Left lung (tissue), 10 donors: ENCODE data around the gene CGB7. TPM values are rescaled to one million over a fixed set of nuclear protein-coding genes. Genes with fewer than 3 reads are reported as not detected.
A peak's percentile ranks its signal among the peaks of the same experiment; 100 is the strongest.

Source experiments
- ATAC-seq: fragments of 200-7000 bp; cut with Tn5 transposase; one replicate; pipeline ENCODE4 v1.9.1; 2020; ENCODE audit warnings: moderate library complexity
- DNase-seq, 4 donors: peaks; one replicate each; pipeline ENCODE4 v3.0.0-alpha.2; 2013 to 2020
- H3K27ac ChIP-seq, 2 donors: fragments of 200-600 bp; sonication (generic) in 1 of 2; one replicate each; pipeline versions ENCODE4 v1.5.0 to v1.8.0; 2020 to 2021
- H3K27me3 ChIP-seq, 2 donors: fragments of 200-600 bp; sonication (generic) in 1 of 2; one replicate each; pipeline versions ENCODE4 v1.5.0 to v1.8.0; 2020 to 2021
- H3K36me3 ChIP-seq, 2 donors: fragments of 200-600 bp; sonication (generic) in 1 of 2; one replicate each; pipeline versions ENCODE4 v1.5.0 to v1.8.0; 2020 to 2021
- H3K4me1 ChIP-seq, 2 donors: fragments of 200-600 bp; one replicate each; pipeline ENCODE4 v1.8.0; 2021
- H3K4me3 ChIP-seq, 2 donors: fragments of 200-600 bp; sonication (generic) in 1 of 2; one replicate each; pipeline versions ENCODE4 v1.5.0 to v1.8.0; 2020 to 2021; ENCODE audit warnings: mild to moderate bottlenecking in 1 of 2
- H3K9me3 ChIP-seq, 2 donors: fragments of 200-600 bp; sonication (generic) in 1 of 2; one replicate each; pipeline versions ENCODE4 v1.5.0 to v1.8.0; 2020 to 2021
- intact Hi-C, 2 donors: fragments of 100-400 bp; cut with DNase I; formaldehyde crosslinking; loops; one replicate each; pipeline versions ENCODE4 v1.11.2 to v1.14.2; 2022
- polyA plus RNA-seq, 6 donors: library from polyadenylated mRNA; unstranded; fragments of 120-200 nt; gene quantifications; one replicate each; pipeline ENCODE4 v1.2.1, GENCODE V29; 2013; ENCODE audit not compliant: insufficient read length in 6 of 6
- total RNA-seq, 2 donors: library from RNA; stranded (reverse); fragmentation: NEBNext Ultra II Directional; extraction: Animal tissue kit (Norgen Biotek cat#: 25700); gene quantifications; one replicate each; pipeline ENCODE4 v1.2.1, GENCODE V29; 2021
- TF ChIP-seq, protein P1 (sequence below), 2 donors: fragments of 200-600 bp; sonication (generic) in 1 of 2; IDR thresholded peaks; one replicate each; pipeline versions ENCODE4 v1.5.0 to v1.8.0; 2021; ENCODE audit warnings: antibody characterized with exemption in 2 of 2
- donor health status: DM: no; HTN: yes; CAD: no.
- donor health status: DM: no; HTN: no; CAD: no.

CGB7 gene
- total and polyA plus RNA-seq, 8 donors, result 0.09 to 0.69 (median 0.18) TPM

DNA sequence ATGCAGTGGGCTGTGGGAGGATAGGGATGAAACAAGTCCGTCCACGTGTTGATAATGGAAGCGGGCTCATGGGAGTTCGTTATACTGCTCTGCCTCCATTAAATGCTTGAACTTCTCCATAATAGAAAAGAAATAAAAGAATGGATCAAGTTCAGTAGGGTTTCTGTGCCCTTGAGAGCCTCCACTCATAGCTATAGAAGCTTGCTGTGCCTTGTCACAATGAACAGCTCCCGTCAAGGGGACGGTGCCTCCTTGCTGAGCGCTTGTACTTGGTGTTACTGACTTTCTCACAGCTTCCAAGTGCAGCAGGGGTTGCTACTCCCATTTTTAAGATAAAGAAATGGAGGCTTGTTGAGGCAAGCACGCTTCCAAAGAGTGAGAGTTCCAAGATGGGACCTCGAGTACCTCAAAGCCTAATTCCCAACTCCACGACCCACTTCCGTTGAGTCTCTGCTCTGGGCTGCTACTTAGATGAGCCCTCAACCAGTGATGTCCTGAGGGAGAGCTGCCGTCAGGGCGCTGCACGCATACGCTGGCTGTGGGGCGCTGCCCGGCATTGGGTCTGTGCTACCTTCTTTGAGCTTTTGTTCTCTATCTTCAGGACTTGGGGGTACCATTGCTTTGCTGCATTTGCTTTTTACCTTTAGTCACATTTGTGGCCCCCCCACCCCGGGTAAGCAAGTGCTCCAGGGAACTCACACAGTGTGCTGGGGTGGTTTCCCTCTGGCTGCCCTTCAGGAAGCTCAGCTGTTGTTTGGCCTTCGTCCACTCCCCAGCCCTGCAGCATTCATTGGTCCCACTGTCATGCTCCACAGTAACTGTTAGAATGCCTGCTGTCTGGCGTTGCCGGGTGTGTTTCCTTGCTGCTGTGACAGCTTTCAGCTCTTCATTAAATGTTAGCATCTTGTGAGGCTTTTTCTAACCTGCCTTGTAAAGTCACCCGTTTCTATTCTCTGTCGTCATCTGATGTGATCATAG lies 37.2 kb upstream of the CGB7 start:
- H3K27me3 ChIP-seq, result no peaks in the 10 kb centered on the region
- TF ChIP-seq, protein P1, sequence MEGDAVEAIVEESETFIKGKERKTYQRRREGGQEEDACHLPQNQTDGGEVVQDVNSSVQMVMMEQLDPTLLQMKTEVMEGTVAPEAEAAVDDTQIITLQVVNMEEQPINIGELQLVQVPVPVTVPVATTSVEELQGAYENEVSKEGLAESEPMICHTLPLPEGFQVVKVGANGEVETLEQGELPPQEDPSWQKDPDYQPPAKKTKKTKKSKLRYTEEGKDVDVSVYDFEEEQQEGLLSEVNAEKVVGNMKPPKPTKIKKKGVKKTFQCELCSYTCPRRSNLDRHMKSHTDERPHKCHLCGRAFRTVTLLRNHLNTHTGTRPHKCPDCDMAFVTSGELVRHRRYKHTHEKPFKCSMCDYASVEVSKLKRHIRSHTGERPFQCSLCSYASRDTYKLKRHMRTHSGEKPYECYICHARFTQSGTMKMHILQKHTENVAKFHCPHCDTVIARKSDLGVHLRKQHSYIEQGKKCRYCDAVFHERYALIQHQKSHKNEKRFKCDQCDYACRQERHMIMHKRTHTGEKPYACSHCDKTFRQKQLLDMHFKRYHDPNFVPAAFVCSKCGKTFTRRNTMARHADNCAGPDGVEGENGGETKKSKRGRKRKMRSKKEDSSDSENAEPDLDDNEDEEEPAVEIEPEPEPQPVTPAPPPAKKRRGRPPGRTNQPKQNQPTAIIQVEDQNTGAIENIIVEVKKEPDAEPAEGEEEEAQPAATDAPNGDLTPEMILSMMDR (IDR thresholded peaks at IDR 0.05), result no peak
- H3K9me3 ChIP-seq, result no peaks in the 10 kb centered on the region
- DNase-seq, result no peak
- H3K27ac ChIP-seq, result no peak overlapping the region
- no peak for ATAC-seq
- peaks cover 0 to 5% of the 10 kb centered on the region in 2 donors for H3K4me1 ChIP-seq
- peaks cover 11 to 100% of the 10 kb centered on the region in 2 donors for H3K36me3 ChIP-seq
- no peak overlapping the region for H3K4me3 ChIP-seq
- intact Hi-C loops, result loop anchor here in 1 of 2 donors (5.0 kb wide), 1 partner anchor 53 kb away; no protein-coding TSS in a partner anchor

DNA sequence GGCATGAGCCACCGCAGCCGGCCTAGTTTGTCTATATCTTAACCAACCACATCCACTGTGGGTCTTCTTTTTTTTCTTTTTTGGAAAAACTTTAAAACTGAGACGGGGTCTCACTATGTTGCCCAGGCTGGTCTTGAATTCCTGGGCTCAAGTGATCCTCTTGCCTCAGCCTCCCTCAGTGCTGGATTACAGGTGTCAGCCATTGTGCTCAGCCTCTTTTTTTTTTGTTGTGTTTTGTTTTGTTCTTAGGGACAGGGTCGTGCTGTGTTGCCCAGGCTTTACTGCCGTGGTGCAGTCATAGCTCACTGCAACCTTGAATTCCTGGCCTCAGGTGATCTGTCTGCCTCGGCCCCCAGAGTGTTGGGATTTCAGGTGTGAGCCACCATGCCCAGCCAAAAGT lies 35.1 kb upstream of the CGB7 start:
- Histone ChIP-seq H3K4me1 (peaks cover 0 to 16% of the 10 kb centered on the region in 2 donors), H3K27me3 (no peaks in the 10 kb centered on the region), H3K36me3 (peaks cover 6 to 100% of the 10 kb centered on the region in 2 donors), H3K9me3 (no peaks in the 10 kb centered on the region), H3K4me3 (no peak overlapping the region), H3K27ac (no peak overlapping the region)
- TF ChIP-seq, protein P1 (IDR thresholded peaks at IDR 0.05), result no peak
- ATAC-seq, result no peak
- intact Hi-C loops, result no loop called here
- no peak for DNase-seq

DNA sequence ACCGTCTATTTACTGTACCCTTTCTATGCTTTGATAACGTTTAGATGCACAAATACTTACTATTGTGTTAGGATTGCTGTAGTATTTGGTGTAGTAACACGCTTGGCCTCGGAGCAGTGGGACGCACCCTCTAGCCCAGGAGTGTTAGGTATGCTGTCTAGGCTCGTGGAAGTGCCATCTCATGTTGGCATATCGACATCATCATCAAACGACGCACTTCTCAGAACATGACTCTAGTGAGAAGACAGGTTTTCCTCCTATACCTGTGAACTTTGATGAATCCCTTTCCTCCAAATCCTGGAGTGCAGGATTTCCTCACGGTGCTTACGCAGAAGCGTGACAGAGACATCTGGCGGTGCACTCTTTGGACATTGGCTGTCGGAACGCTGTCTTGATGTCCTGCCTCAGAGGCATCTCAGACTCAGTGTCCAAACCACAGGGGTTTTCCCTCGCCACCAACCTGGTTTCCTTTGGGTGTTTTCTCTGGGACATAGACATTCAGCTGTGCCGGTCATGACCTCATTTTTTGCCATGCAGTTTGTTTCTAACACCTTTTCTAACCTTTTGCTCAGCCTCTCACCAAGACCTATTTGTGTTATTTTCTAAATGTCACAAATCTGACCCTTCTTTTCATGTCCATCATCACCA lies 34.0 kb upstream of the CGB7 start:
- intact Hi-C loops, result no loop called here
- no peak for ATAC-seq
- peaks cover 6 to 96% of the 10 kb centered on the region in 2 donors for H3K36me3 ChIP-seq

DNA sequence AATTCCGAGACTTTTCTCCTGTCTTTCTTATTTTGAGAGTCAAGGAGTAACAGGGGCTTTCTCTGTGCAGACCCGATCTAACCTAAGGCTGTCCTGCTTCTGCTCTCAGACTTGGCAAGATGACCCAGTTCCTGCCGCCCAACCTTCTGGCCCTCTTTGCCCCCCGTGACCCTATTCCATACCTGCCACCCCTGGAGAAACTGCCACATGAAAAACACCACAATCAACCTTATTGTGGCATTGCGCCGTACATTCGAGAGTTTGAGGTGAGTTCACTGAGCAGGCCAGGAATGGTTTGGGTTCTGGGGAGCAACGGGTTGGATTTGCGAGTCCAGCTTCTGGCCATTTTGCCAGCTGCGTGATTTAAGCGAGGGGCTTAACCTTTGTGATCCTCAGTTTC lies 28.7 kb upstream of the CGB7 start:
- ATAC-seq (no peak), DNase-seq (no peak)
- Histone ChIP-seq H3K4me3 (peak overlapping the region; percentile 90 to 99), H3K27me3 (no peaks in the 10 kb centered on the region), H3K4me1 (peaks cover 12 to 35% of the 10 kb centered on the region in 2 donors), H3K27ac (no peak overlapping the region), H3K36me3 (peaks cover 6 to 44% of the 10 kb centered on the region in 2 donors), H3K9me3 (no peaks in the 10 kb centered on the region)
- intact Hi-C loops, result no loop called here
- TF ChIP-seq, protein P1 (IDR thresholded peaks at IDR 0.05), result no peak

More for the DNA sequence above, 34.0 kb upstream of the CGB7 start:
- Histone ChIP-seq H3K4me3 (no peak overlapping the region), H3K27me3 (no peaks in the 10 kb centered on the region), H3K9me3 (no peaks in the 10 kb centered on the region), H3K4me1 (peaks cover 6 to 28% of the 10 kb centered on the region in 2 donors), H3K27ac (no peak overlapping the region)
- no peak for DNase-seq
- TF ChIP-seq, protein P1 (IDR thresholded peaks at IDR 0.05), result no peak

DNA sequence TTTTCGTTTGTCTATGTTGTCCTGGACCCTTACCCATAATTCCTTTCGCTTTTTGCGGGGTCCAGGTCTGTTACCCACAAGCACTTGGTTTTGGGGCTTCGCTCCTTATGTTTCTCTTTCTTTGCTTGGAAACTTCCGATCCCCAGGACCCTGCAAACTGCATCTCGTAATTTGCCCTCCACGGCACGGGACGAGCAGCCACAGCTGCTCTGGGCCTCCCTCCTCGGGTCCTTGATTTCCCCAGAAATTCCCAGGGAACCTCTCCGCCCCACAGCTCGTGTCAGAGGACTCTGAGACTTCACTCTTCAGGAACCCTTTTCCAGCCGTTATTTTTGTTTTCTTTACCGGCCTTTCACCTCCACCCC lies 28.3 kb upstream of the CGB7 start:
- Histone ChIP-seq H3K27me3 (no peaks in the 10 kb centered on the region), H3K4me1 (peaks cover 12 to 35% of the 10 kb centered on the region in 2 donors), H3K36me3 (peaks cover 6 to 40% of the 10 kb centered on the region in 2 donors), H3K27ac (peak overlapping the region; percentile 69 to 86), H3K9me3 (no peaks in the 10 kb centered on the region), H3K4me3 (peak overlapping the region; percentile 90 to 99)
- intact Hi-C loops, result no loop called here
- DNase-seq (no peak), ATAC-seq (no peak)
- TF ChIP-seq, protein P1 (IDR thresholded peaks at IDR 0.05), result no peak
